Measurements from ENCODE around the gene SHROOM3. TPM values are rescaled to one million over a fixed set of nuclear protein-coding genes. Genes with fewer than 3 reads are reported as not detected.

SHROOM3 gene
- total RNA-seq, 2 donors from 2014 or later: 30.6 to 30.9 TPM

DNA sequence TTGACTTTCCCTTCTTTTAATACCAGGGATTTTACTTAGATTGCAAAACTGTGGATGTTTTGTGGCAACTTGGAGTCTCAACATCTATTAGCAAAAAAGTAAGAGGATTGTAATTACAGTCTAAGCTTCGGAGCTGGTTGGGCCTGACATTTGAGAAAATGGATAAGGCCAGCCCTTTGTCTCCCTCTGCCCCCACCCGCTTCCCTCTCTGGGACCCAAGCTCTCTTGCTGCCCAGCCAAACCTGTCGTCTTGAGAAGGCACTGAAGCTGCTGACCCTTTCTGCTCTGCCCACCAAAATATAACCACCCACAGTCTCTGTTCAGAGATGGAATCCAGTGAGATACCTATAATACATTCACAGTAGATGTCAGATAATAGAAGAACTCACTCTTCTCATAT, 49.6 kb downstream of the SHROOM3 start:
- H3K4me3 ChIP-seq: no peak overlapping the region
- TF ChIP-seq, protein P1, sequence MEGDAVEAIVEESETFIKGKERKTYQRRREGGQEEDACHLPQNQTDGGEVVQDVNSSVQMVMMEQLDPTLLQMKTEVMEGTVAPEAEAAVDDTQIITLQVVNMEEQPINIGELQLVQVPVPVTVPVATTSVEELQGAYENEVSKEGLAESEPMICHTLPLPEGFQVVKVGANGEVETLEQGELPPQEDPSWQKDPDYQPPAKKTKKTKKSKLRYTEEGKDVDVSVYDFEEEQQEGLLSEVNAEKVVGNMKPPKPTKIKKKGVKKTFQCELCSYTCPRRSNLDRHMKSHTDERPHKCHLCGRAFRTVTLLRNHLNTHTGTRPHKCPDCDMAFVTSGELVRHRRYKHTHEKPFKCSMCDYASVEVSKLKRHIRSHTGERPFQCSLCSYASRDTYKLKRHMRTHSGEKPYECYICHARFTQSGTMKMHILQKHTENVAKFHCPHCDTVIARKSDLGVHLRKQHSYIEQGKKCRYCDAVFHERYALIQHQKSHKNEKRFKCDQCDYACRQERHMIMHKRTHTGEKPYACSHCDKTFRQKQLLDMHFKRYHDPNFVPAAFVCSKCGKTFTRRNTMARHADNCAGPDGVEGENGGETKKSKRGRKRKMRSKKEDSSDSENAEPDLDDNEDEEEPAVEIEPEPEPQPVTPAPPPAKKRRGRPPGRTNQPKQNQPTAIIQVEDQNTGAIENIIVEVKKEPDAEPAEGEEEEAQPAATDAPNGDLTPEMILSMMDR (IDR thresholded peaks at IDR 0.05): no peak
- peaks cover 0 to 17% of the 10 kb centered on the region in 2 donors for H3K9me3 ChIP-seq
- no peaks in the 10 kb centered on the region for H3K27me3 ChIP-seq
- DNase-seq (ENCODE audit: low spot score): no peak
- H3K4me1 ChIP-seq: peaks cover 0 to 5% of the 10 kb centered on the region in 2 donors
- no peaks in the 10 kb centered on the region for H3K36me3 ChIP-seq
- no peak overlapping the region for H3K27ac ChIP-seq

DNA sequence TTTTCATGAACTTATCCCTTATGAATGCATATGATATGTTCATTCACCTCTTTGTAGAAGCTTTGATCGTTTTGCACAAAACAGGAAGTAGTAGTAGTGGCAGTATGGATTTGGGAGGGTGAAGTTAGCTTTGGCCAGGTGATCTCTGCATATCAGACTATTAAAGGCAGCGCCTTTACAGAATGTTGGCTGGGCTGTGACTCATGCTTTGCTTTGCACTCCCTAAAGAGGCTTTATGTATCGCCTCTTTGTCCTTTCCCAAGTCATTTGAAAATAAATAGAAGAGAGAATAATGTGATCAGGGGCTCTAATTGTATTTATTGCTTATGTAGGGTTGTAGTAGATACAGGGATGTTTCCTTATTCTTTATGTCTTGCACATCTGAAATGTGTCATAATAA, 50.4 kb downstream of the SHROOM3 start:
- Histone ChIP-seq H3K27ac (no peak overlapping the region), H3K27me3 (no peaks in the 10 kb centered on the region), H3K36me3 (no peaks in the 10 kb centered on the region), H3K9me3 (peaks cover 0 to 14% of the 10 kb centered on the region in 2 donors), H3K4me1 (peaks cover 0 to 5% of the 10 kb centered on the region in 2 donors), H3K4me3 (no peak overlapping the region)
- TF ChIP-seq, protein P1 (IDR thresholded peaks at IDR 0.05): no peak
- no peak for DNase-seq (ENCODE audit: low spot score)

DNA sequence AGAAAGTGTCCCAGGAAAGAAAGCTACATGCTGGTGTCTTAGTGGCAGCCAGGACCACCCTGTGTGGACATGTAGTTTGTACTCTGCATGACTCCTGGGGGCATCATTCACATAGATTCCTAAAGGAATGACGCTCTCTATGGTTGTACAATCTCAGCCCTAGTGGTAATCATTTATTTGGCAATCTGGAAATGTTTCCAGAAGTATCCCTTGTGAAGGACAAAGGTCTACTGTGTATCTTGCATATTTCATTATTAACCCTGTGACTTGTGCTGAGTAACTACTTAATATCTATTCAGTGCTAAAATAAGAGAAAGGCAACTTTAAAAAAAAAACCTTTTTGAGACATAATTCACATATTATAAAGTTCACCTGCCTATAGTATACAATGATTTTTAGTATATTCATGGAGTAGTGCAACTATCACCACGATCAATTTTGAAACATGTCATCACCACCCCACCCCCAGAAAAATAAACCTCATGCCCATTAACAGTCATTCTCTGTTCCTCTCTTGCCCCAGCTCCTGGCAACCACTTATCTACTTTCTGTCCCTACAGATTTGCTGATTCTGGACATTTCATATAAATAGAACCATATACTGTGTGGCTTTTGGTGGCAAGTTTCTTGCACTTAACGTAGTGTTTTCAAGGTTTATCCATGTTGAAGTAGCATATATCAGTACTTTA, 51.7 kb downstream of the SHROOM3 start:
- Histone ChIP-seq H3K4me1 (peaks cover 0 to 5% of the 10 kb centered on the region in 2 donors), H3K9me3 (peaks cover 0 to 8% of the 10 kb centered on the region in 2 donors), H3K27ac (no peak overlapping the region), H3K27me3 (no peaks in the 10 kb centered on the region), H3K36me3 (no peaks in the 10 kb centered on the region), H3K4me3 (no peak overlapping the region)
- TF ChIP-seq, protein P1 (IDR thresholded peaks at IDR 0.05): no peak
- no peak for DNase-seq (ENCODE audit: low spot score)

DNA sequence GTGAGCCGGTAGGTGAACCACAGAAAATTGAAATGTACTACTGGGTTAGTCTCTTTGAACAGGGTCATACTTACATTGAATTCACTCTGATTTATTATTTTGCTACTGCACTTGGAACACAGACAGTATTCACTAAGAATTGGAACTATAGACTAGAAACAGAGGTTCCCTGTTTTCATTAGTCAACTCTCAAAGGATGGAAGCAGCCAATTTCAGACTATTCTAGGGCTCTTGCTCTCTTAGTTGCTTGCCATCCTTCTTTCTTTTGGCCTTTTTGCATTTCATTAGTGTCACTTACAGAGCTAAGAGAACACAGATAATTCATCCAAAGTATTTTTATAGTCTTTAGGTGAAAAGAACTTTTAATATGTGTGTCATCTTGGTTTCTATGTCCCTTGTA, 52.6 kb downstream of the SHROOM3 start:
- no peaks in the 10 kb centered on the region for H3K36me3 ChIP-seq
- H3K27me3 ChIP-seq: no peaks in the 10 kb centered on the region
- TF ChIP-seq, protein P1 (IDR thresholded peaks at IDR 0.05): no peak
- H3K4me3 ChIP-seq: no peak overlapping the region
- no peak overlapping the region for H3K27ac ChIP-seq
- peaks cover 0 to under 1% of the 10 kb centered on the region in 2 donors for H3K9me3 ChIP-seq
- DNase-seq (ENCODE audit: low spot score): no peak
- H3K4me1 ChIP-seq: peaks cover 0 to 5% of the 10 kb centered on the region in 2 donors

DNA sequence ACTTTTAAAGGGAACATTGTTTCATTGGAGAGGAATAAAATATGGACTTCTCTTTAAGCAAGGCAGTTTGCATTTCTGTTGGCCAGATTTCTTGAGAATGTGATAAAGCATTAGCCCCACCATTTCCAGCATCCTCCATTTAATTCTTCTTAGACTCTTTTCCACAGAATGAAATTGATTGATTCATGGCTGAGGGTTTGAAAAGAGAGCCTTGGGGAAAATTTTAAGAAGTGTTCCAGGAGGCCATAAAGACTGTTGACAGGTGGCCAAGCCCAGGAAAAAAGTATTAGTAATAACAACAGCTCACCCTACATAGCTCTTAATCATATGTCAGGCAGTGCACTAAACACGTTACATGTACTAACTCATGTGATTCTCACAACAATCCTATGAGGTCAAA, 53.4 kb downstream of the SHROOM3 start:
- no peaks in the 10 kb centered on the region for H3K36me3 ChIP-seq
- no peak overlapping the region for H3K4me3 ChIP-seq
- H3K9me3 ChIP-seq: no peaks in the 10 kb centered on the region
- TF ChIP-seq, protein P1 (IDR thresholded peaks at IDR 0.05): no peak
- H3K27me3 ChIP-seq: no peaks in the 10 kb centered on the region
- no peak for DNase-seq (ENCODE audit: low spot score)
- no peak overlapping the region for H3K27ac ChIP-seq
- H3K4me1 ChIP-seq: peaks cover 0 to 5% of the 10 kb centered on the region in 2 donors
